ENCODE results near the gene KCNN1.

DNA sequence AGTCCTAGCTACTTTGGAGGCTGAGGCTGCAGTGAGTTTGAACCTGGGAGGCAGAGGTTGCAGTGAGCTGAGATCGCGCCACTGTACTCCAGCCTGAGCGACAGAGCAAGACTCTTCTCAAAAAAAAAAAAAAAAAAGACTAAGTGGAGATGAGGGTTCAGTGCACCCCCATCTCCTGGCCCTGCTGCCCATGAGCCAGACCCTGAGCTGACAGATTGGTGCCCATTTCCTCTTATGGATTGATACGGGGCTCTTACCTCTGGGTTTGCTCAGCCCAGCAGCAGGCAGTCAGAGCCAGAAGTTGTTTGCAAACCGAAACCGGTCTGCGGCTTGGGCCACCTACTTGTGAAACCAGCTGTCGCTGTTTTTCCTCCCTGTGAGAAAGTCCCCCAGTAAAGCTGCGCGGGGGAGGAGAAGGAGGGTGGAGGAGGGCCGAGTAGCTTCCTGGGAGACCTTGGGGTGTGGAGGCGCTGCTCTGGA lies 78.0 kb downstream of the KCNN1 start:
- TF ChIP-seq, protein P1, sequence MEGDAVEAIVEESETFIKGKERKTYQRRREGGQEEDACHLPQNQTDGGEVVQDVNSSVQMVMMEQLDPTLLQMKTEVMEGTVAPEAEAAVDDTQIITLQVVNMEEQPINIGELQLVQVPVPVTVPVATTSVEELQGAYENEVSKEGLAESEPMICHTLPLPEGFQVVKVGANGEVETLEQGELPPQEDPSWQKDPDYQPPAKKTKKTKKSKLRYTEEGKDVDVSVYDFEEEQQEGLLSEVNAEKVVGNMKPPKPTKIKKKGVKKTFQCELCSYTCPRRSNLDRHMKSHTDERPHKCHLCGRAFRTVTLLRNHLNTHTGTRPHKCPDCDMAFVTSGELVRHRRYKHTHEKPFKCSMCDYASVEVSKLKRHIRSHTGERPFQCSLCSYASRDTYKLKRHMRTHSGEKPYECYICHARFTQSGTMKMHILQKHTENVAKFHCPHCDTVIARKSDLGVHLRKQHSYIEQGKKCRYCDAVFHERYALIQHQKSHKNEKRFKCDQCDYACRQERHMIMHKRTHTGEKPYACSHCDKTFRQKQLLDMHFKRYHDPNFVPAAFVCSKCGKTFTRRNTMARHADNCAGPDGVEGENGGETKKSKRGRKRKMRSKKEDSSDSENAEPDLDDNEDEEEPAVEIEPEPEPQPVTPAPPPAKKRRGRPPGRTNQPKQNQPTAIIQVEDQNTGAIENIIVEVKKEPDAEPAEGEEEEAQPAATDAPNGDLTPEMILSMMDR (IDR thresholded peaks at IDR 0.05), result no peak
- peak in 2 of 3 donors; percentile 59 for TF ChIP-seq POLR2A (IDR thresholded peaks at IDR 0.05)
